MCF 10A (cell line): ENCODE data around the gene SMIM9. TPM values are rescaled to one million over a fixed set of nuclear protein-coding genes. Genes with fewer than 3 reads are reported as not detected.

ENCODE experiments used
- total RNA-seq: library from RNA; stranded (reverse); gene quantifications from 2 replicates; pipeline ENCODE4 v1.2.3, GENCODE V29; 2022

The SMIM9 gene
- total RNA-seq, 1 experiment from 2014 or later: not detected

Other genes starting within 250 kb of the SMIM9 start
- not detected in 2 replicates for gene CTAG1A, start 249.5 kb downstream of the SMIM9 start, total RNA-seq
- gene CTAG1B, start 215.4 kb downstream of the SMIM9 start, total RNA-seq: not detected in 2 replicates
- gene CTAG2, start 181.1 kb downstream of the SMIM9 start, total RNA-seq: not detected in 2 replicates
- gene GAB3, start 83.6 kb downstream of the SMIM9 start, total RNA-seq: 2.0 and 2.1 TPM in 2 replicates
- 149 and 196 TPM in 2 replicates for gene DKC1, start 71.8 kb downstream of the SMIM9 start, total RNA-seq
- 11.8 and 12.7 TPM in 2 replicates for gene MPP1, start 29.2 kb downstream of the SMIM9 start, total RNA-seq
- 10.4 and 12.4 TPM in 2 replicates for gene F8A1, start 51.7 kb upstream of the SMIM9 start, total RNA-seq
- gene F8, start 188.1 kb upstream of the SMIM9 start, total RNA-seq: 5.3 and 6.1 TPM in 2 replicates
- gene FUNDC2, start 192.2 kb upstream of the SMIM9 start, total RNA-seq: 54.8 and 70.2 TPM in 2 replicates
- gene CMC4, start 236.5 kb upstream of the SMIM9 start, total RNA-seq: 8.0 and 10.1 TPM in 2 replicates
- gene MTCP1, start 236.5 kb upstream of the SMIM9 start, total RNA-seq: 21.3 and 32.2 TPM in 2 replicates
- gene BRCC3, start 236.8 kb upstream of the SMIM9 start, total RNA-seq: 21.1 and 22.9 TPM in 2 replicates